Measurements from ENCODE around the gene TRNAU1AP.
A peak's percentile ranks its signal among the peaks of the same experiment; 100 is the strongest.
"Not testable (repeated sequence)": the region's sequence is repeated elsewhere in the genome, so short reads cannot be mapped to it uniquely, and the experiment has no call there.

TRNAU1AP gene

DNA sequence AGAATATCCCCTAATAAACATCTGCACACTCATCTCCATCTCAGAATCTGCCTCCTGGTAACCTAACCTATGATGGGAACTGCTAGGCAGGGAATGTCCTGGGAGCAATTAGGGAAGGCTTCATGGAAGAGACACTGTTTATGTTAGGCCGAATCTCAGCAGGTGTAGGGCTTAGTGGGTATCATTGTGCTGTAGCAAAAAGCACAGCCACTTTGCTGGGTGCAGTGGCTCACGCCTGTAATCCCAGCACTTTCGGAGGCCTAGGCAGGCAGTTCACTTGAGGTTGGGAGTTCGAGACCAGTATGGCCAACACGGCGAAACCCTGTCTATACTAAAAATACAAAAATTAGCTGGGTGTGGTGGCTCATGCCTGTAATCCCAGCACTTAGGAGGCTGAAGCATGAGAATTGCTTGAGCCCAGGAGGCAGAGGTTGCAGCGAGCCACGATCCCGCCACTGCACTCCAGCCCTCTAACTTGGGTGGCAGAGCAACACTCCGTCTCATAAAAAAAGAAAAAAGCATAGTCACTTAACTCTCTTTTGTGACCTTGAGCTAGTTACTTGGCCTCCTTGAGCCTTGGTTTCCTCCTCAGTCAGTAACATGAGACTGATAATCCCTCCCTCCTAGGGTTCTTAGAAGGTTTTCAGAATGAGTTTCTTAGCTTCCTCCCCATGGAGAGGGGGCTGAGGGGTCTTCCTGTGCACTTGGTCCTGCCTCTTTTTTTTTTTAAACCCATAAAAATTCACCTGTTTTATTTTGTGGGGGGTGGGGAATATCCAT is 42.7 kb downstream of the TRNAU1AP start:
- Histone ChIP-seq H3K27ac (ENCODE audit: low read length) (no peak overlapping the region), H3K4me2 (ENCODE audit: low read depth, low read length) (no peak overlapping the region), H3K9me2 (replicated peaks; ENCODE audit: insufficient read depth, low read length) (no peaks in the 10 kb centered on the region), H3K79me2 (ENCODE audit: low read length) (0 out of 2 replicates have a peak, but pooled peaks cover under 1% of the 10 kb centered on the region), H3K36me3 (replicated peaks; ENCODE audit: insufficient read depth, low read length) (no peaks in the 10 kb centered on the region), H3K9me3 (replicated peaks; ENCODE audit: insufficient read depth, low read length) (no peaks in the 10 kb centered on the region), H3F3A (ENCODE audit: insufficient read depth, low read length) (peaks cover 23% of the 10 kb centered on the region), H3K9ac (ENCODE audit: low read length) (no peak overlapping the region), H3K4me3 (ENCODE audit: low read length) (no peak overlapping the region), H3K4me1 (ENCODE audit: low read length) (peaks cover 23% of the 10 kb centered on the region), H4K20me1 (ENCODE audit: insufficient read depth, low read length) (no peaks in the 10 kb centered on the region), H2AFZ (ENCODE audit: low read length) (no peak overlapping the region), H3K27me3 (replicated peaks; ENCODE audit: insufficient read depth, low read length) (no peaks in the 10 kb centered on the region)
- TF ChIP-seq, protein P1, sequence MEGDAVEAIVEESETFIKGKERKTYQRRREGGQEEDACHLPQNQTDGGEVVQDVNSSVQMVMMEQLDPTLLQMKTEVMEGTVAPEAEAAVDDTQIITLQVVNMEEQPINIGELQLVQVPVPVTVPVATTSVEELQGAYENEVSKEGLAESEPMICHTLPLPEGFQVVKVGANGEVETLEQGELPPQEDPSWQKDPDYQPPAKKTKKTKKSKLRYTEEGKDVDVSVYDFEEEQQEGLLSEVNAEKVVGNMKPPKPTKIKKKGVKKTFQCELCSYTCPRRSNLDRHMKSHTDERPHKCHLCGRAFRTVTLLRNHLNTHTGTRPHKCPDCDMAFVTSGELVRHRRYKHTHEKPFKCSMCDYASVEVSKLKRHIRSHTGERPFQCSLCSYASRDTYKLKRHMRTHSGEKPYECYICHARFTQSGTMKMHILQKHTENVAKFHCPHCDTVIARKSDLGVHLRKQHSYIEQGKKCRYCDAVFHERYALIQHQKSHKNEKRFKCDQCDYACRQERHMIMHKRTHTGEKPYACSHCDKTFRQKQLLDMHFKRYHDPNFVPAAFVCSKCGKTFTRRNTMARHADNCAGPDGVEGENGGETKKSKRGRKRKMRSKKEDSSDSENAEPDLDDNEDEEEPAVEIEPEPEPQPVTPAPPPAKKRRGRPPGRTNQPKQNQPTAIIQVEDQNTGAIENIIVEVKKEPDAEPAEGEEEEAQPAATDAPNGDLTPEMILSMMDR (IDR thresholded peaks at IDR 0.05; ENCODE audit: low read length): no peak
- TF ChIP-seq EZH2 (optimal IDR thresholded peaks at IDR 0.05; ENCODE audit: low read depth, low read length) (no peak), EZH2phosphoT487 (IDR thresholded peaks at IDR 0.05; ENCODE audit: low read length) (no peak)
- no peak for DNase-seq

DNA sequence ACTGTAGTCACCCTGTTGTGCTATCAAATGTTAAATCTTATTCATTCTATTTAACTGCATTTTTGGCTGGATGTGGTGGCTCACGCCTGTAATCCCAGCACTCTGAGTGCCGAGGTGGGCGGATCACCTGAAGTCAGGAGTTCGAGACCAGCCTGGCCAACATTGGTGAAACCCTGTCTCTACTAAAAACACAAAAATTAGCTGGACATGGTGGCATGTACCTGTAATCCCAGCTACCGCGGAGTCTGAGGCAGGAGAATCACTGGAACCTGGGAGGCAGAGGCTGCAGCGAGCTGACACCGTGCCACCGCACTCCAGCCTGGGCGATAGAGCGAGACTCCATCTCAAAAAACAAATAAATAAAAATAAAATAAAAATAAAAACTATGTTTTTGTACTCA is 43.4 kb downstream of the TRNAU1AP start:
- not testable (repeated sequence) for H4K20me1 ChIP-seq (ENCODE audit: insufficient read depth, low read length); H2AFZ ChIP-seq (ENCODE audit: low read length); H3K9ac ChIP-seq (ENCODE audit: low read length); H3K79me2 ChIP-seq (ENCODE audit: low read length); H3K27ac ChIP-seq (ENCODE audit: low read length); H3K4me3 ChIP-seq (ENCODE audit: low read length); H3K4me2 ChIP-seq (ENCODE audit: low read depth, low read length); H3K9me2 ChIP-seq (replicated peaks; ENCODE audit: insufficient read depth, low read length); DNase-seq; H3K36me3 ChIP-seq (replicated peaks; ENCODE audit: insufficient read depth, low read length); H3K9me3 ChIP-seq (replicated peaks; ENCODE audit: insufficient read depth, low read length); H3K27me3 ChIP-seq (replicated peaks; ENCODE audit: insufficient read depth, low read length)
- peaks cover 24% of the 10 kb centered on the region for H3F3A ChIP-seq (ENCODE audit: insufficient read depth, low read length)
- H3K4me1 ChIP-seq (ENCODE audit: low read length): peaks cover 29% of the 10 kb centered on the region

GRCh38 chr1:28601696-28602095 is 48.8 kb downstream of the TRNAU1AP start:
- DNase-seq: peak; percentile 91
- Histone ChIP-seq H2AFZ (ENCODE audit: low read length) (no peak overlapping the region), H3K79me2 (ENCODE audit: low read length) (0 out of 2 replicates have a peak, but pooled peaks cover 2% of the 10 kb centered on the region), H3K9me3 (replicated peaks; ENCODE audit: insufficient read depth, low read length) (no peaks in the 10 kb centered on the region), H3K9me2 (replicated peaks; ENCODE audit: insufficient read depth, low read length) (no peaks in the 10 kb centered on the region), H3K4me1 (ENCODE audit: low read length) (peaks cover 48% of the 10 kb centered on the region), H3K9ac (ENCODE audit: low read length) (peak overlapping the region; percentile 48), H3K27ac (ENCODE audit: low read length) (peak overlapping the region; percentile 99), H4K20me1 (ENCODE audit: insufficient read depth, low read length) (no peaks in the 10 kb centered on the region), H3K4me3 (ENCODE audit: low read length) (no peak overlapping the region; the same call in 1 of the 2 replicates), H3K36me3 (replicated peaks; ENCODE audit: insufficient read depth, low read length) (no peaks in the 10 kb centered on the region), H3K4me2 (ENCODE audit: low read depth, low read length) (peak overlapping the region; percentile 54), H3F3A (ENCODE audit: insufficient read depth, low read length) (peaks cover 39% of the 10 kb centered on the region), H3K27me3 (replicated peaks; ENCODE audit: insufficient read depth, low read length) (no peaks in the 10 kb centered on the region)
- TF ChIP-seq, protein P1 (IDR thresholded peaks at IDR 0.05; ENCODE audit: low read length): no peak
- no peak for TF ChIP-seq EZH2phosphoT487 (IDR thresholded peaks at IDR 0.05; ENCODE audit: low read length)
